COLO668 (cell line): Measurements from ENCODE around the gene COA1.
"Not testable (repeated sequence)": the region's sequence is repeated elsewhere in the genome, so short reads cannot be mapped to it uniquely, and the experiment has no call there.

ENCODE experiments used
- DNase-seq: peaks from one replicate; lab custom pipeline; 2025; ENCODE audit not compliant: unreplicated experiment; lab: John Stamatoyannopoulos, UW

Gene COA1

DNA sequence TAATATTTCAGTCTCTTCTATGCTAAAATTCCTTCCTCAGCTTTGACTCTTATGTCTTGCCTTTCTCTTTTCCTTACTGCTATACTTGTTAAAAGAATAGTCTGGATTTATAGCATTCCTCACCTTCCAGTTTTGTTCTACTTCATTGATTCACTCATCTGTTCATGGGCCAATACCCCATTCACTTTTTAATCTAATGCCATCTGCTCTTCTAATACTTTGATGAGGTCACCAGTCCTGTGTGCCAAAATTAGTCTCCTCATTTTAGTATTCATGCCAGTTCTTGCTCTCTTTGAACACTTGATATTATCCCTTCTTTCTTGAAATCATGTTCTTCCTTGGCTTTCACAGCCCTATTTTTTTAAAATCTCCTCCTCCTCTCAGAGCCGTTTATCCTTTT lies 127.1 kb downstream of the COA1 start:
- DNase-seq: no peak

DNA sequence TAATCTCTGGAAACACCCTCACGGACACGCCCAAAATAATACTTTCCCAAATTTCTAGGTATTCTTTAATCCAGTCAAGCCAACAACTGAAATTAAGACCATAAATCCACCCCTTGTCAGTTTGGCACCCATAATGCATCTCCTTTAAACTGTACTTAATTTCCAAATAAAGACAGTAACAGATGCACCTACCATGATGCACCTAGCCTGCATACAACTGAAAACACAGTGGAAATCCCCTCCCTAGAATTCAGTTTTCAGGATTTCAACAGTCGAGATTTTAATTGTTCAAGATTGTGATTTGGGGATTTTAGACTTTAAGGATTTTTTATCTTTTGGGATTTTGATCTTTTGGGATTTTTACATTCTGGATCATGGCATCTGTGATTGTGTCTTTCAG lies 129.3 kb downstream of the COA1 start:
- no peak for DNase-seq

DNA sequence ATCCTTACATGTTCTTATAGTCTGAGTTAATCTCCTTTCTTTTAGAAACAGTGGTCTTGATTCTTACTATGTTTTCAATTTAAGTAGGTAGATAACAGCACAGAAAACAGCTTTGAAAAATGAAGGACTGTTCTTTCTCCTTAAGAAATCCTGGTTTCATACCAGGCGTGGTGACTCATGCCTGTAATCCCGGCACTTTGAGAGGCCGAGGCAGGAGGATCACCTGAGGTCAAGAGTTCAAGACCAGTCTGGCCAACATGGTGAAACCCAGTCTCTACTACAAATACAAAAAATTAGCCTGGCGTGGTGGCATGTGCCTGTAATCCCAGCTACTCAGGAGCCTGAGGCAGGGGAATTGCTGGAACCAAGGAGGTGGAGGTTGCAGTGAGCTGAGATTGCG lies 132.9 kb downstream of the COA1 start:
- not testable (repeated sequence) for DNase-seq

DNA sequence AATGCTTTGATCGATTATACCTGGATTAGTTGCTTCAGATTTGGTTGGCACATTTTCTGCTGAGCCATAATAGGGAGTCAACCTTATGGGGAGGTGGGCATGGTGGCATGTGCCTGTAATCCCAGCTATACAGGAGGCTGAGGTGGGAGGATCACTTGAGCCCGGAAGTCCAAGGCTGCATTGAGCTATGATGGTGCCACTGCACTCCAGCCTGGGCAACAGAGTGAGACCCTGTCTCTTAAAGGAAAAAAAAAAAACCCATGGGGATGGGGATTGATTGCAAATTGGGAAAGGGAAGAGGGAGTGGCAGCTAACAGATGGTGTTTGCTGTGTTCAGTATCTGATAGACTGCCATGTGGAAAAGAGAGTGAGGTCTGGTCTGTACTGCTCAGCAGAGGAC lies 135.3 kb downstream of the COA1 start:
- no peak for DNase-seq

- no peak for DNase-seq
Measured at GRCh38 chr7:43593010-43593409, 136.3 kb downstream of the COA1 start.

DNA sequence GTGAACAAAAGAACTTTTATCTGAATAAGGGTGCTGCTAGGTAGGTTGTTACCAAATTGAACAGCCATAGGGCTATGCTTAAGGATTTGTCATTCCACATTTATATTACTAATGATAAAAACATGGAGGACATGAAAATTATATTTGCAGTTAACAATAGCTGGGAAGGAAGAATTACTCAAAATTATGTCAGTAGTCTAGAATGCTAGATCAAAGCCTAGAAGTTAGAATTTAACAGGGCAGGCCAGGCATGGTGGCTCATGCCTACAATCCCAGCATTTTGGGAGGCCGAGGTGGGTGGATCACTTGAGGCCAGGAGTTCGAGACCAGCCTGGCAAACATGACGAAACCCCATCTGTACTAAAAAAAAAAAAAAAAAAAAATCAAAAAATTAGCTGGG lies 137.0 kb downstream of the COA1 start:
- DNase-seq: no peak

DNA sequence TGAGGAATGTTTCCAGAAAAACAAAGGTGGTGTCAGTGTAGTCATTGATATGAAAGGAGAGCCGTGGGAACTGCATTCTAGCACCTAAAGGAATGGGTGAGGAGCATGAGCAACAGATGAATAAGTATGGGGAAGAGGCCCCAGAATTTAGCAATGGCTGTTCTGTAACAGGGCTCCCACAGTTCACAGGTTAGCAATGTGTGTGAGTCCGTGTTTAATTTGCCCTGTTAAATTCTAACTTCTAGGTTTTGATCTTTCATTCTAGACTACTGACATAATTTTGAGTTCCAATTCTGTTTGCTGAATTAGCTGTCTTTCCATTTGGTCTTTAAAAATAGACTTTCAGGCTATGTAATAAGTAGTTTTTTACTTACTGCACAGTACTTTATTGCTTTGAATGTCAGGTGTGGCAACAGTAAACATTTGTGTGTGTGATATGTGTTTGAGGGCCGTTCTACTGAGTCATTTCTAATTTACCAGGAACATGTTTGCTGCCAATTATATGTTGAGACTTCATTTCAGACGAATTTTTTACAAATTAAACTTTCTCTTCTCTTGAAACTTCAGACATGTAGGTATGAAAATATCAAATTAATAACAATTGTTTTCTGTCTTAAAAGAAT lies 137.7 kb downstream of the COA1 start:
- no peak for DNase-seq

- DNase-seq: no peak
Measured at GRCh38 chr7:43590862-43591557, 138.3 kb downstream of the COA1 start.

DNA sequence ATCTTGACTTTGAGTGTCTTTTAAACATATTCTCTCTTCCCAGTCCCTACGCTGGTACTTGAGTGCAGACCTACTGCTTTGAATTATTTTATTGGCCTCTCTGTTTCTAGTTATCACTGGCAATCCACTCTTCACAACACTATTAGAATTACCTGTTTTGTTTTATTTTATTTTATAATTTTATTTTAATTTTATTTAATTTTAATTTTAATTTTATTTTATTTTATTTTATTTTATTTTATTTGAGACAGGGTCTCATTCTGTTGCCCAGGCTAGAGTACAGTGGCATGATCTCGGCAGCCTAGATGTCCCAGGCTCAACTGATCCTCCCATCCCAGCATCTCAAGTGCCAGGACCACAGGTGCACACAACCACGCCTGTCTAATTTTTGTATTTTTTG lies 139.6 kb downstream of the COA1 start:
- no peak for DNase-seq
